Measurements from ENCODE around the gene HPS5.

HPS5 gene

DNA sequence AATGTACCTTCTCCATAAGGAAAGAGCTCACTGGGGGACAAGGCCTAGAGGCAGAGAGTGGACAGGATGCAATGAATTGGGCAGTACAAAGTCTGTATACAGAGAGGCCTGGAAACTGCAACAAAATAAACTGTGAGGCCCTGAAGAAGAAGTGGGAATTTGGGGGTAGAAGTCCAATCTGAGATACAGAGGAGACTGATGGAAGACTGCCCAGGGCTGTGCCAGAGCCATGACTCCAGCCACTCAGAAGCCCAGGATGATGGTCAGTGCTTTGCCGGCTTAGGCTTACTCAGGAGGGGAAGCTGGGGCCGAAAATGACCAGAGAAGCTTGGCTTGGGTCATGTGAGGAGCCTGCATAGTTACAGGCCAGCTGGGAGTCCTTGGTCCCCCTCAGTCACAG is 91.1 kb downstream of the HPS5 start:
- no peak for DNase-seq

DNA sequence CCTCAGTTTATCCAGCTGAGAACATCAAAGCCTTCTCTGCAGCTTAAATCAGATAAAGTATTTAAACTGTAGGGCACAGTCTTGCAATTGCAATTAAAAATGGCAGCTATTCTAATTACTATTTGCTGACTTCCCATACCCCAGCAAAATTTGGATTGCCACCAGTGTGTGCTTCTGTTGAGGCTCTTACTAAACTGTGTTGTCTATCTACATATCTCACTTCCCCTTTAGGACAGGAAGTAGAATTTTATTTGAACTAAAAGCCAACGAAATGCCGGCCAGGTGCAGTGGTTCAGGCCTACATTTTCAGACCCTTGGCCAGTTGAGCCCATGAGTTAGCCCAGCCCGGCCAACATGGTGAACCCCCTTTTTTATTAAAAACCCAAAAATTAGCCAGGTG is 92.4 kb downstream of the HPS5 start:
- DNase-seq = no peak

All from 8988T (cell line).